HG03025 (cell line): ENCODE measurements around the gene LRRC27.
"Not testable (repeated sequence)": the region's sequence is repeated elsewhere in the genome, so short reads cannot be mapped to it uniquely, and the experiment has no call there.

Experiments used
- ATAC-seq: cut with Tn5 transposase; IDR thresholded peaks from one replicate; pipeline ENCODE4 v1.9.1; 2021; ENCODE audit warnings: mild to moderate bottlenecking, moderate library complexity; ENCODE audit not compliant: unreplicated experiment, low FRiP score

The LRRC27 gene

GRCh38 chr10:132331601-132332432 lies at the start of gene LRRC27:
TSS of gene LRRC27 (plus strand) at chr10:132332193. CDS start at chr10:132333525, 1,332 bp downstream.
- ATAC-seq = peak; percentile 74

- no peak for ATAC-seq
Measured at GRCh38 chr10:132282667-132283603, 49.1 kb upstream of the LRRC27 start.

DNA sequence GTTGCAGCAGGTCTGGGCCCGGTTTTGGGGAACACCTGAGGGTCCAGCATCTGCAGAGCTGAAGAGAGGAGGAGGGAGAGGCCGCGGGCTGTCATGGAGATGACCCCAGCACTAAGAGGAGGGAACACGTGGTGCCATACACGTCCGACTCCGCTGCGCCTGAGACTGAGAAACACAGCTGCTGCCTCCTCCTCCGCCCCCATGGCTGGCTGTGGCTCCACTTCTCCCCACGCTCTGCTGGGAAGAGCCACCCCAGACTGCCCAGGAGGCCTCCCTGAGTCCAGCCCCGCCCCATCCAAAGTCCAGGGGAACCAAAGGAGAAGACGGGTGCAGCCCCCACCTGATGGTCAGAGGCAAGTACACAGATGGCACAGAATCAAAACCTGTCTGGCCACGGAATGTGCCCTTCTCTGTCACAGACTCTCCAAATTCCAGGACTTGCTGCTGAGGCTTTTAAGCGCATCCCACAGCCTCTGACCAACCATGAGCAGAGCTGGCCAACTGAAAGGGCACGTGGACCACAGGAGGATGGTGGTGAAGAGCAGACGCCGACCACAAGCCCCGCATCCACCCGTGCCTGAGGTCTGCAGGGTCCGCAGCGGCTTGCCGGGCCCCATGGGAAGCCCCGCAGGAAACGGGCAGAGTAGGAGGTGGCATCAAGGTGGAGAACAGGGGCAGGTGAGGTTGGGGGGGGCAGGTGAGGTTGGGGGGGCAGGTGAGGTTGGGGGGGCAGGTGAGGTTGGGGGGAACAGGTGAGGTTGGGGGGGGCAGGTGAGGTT lies 48.2 kb upstream of the LRRC27 start:
- no peak for ATAC-seq

DNA sequence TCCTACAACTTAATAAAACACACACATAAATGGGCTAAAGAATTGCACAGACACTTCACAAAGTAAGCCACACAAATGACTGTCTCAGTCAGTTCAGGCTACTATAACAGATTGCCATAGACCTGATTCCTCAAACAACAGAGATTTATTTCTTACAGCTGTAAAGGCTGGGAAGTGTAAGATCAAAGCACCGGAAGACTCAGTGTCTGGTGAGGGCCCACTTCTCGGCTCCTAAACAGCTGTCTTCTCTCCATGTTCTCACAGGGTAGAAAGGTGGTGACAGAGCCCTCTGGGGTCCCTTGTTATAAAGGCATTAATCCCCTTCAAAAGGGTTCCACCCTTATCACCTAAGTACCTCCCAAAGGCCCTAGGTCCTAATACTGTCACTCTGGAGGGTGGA lies 42.6 kb upstream of the LRRC27 start:
- no peak for ATAC-seq

DNA sequence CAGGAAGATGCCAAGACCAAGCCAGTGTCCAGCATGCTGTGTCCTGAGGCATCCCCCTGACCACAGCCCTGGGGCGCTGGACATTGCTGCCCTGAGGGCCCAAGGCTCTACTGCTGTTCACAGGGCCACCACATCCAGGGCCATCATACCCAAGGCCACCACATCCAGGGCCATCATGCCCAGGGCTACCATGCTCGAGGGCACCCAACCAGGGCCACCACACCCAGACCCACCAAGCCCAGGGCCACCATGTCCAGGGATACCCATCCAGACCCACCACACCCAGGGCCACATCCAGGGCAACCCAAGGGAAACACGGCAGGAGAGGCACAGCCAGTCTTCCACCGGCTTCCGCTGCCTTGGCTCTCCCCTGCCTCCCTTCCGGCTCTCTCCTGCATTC lies 41.4 kb upstream of the LRRC27 start:
- ATAC-seq = no peak

- ATAC-seq = no peak
Measured at GRCh38 chr10:132291826-132292225, 40.2 kb upstream of the LRRC27 start.

GRCh38 chr10:132292287-132293200 lies 39.4 kb upstream of the LRRC27 start:
- ATAC-seq = no peak

- ATAC-seq = no peak
Measured at GRCh38 chr10:132293201-132293812, 38.7 kb upstream of the LRRC27 start.

GRCh38 chr10:132293813-132294520 lies 38.0 kb upstream of the LRRC27 start:
- ATAC-seq = no peak

DNA sequence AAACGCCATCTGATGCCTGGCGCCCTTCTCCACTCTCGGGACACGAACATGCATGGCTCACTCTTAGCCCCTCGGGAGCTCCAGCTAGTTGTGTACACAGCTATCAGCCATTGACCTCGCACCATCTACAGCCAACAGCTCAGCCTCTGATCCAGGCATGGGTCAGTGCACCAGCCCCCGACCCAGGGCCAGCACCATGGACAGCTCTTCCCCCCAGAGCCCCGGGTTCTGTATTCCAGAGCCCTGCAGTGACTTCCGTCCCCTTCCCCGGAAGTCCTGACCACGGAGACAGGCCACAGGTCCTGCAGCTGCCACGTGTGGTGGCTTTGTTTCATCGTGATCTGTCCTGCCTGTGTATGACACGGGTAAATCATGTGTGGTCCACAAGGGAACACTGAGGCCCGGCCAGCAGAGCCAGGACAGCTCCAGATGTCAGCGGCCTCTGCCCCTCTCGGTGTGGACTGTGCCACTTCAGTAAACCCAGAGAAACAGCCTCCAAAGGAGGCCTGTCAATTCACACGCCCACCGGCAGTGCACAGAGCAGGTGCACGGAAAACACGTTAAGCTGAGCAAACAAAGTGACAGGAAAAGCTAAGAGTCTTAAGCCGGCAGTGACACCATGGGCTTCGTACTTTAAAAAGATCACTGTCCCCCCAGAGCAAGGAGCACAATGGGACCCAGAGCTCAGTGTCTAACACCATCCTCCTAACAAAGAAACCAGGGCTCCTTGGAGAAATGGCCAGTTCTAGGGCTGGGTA lies 37.3 kb upstream of the LRRC27 start:
- ATAC-seq = no peak

- not testable (repeated sequence) for ATAC-seq
Measured at GRCh38 chr10:132295481-132295880, 36.5 kb upstream of the LRRC27 start.

DNA sequence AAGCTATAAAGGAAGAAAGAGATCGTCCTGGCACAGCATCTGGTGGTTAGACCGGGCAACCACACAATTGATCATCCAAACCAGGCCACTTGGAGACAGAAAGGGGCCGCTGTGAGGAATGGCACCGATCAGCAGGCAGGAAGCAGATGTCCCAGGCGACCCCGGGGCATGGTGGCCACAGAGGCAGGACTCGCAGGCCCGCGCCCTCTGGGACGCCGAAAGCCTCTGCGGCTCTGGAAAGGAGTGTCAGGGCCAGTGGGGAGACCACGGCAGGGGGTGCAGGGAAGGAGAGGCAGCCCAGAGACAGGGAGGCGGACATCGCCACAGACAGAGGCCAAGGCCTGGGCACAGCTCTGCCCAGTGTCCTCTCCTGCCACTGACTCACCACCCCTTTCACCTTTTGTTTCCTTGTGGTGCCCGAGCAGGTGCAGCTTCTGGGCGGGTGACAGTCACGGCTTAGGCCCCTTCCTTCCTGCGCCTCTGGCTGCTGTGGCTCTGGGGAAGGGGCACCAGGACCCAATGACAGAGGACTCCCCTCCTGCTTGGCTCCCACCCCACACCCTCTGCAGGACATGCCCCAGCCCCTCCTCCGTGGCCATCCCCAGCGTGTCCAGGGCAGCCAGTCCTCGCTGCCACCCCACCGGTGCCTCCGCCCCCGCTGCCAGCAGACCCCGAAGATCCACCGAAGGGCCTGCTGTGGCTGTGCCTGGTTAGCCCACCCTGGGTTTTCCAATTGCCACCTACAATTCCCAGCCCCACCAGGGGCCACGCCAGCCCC lies 35.1 kb upstream of the LRRC27 start:
- no peak for ATAC-seq

- no peak for ATAC-seq
Measured at GRCh38 chr10:132297526-132297925, 34.5 kb upstream of the LRRC27 start.

GRCh38 chr10:132298038-132298881 lies 33.7 kb upstream of the LRRC27 start:
- no peak for ATAC-seq

DNA sequence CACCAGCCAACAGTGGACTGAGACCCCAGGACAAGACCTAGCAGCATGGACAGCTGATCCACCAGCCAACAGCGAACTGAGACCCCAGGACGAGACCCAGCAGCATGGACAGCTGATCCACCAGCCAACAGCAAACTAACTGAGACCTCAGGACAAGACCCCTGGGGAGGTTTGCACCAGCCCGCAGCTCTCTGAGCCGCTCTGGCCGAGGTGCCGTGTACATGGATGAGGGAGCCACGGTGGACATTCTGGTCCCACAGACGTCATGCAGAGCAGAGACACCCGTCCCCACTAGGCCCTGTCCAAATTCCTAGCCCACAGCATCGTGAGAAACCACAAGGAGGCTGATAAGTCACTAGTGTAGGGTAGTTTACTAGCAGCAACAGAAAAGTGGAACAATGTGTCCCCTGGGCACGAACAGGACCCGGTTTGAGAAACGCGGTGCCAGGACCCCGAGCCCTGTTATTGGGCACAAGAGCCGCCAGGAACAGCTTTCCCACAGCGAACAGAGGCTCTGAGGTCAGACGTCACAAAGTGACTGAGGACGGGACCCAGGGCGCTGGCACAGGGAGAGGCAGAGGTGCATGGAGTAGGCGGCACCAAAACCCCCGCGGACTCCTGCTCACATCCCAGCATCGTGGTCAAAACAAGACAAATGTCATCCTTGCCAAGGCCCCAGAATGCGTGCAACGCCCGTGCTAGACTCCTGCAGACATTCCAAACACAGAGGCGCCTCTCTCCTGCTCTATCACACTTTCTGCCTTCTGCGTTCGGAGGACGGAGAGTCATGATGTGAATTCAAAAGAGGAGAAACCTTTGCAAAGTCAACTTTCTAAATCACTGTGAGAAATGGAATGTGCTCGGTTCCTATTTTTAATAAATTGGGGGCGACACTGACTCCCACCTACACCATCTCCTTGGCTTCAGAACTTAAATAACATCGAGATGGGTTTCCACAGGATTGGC lies 32.3 kb upstream of the LRRC27 start:
- ATAC-seq = no peak
